Neuronal stem cell (in vitro differentiated cells): ENCODE measurements around the gene AZGP1.
"Not testable (repeated sequence)": the region's sequence is repeated elsewhere in the genome, so short reads cannot be mapped to it uniquely, and the experiment has no call there.

Experiments used
- DNase-seq: peaks from one replicate; pipeline ENCODE4 v3.0.0-alpha.2; 2013; ENCODE audit warnings: low spot score
- H2AFZ ChIP-seq: one replicate; pipeline ENCODE4 v1.6.1; 2013; ENCODE audit warnings: mild to moderate bottlenecking, low read length, inconsistent platforms
- H2AK5ac ChIP-seq: 2 replicates; pipeline ENCODE4 v1.6.1; 2013; ENCODE audit warnings: low read depth, mild to moderate bottlenecking, inconsistent platforms, low read length, moderate library complexity, mixed read lengths
- H2BK120ac ChIP-seq: 2 replicates; pipeline ENCODE4 v1.6.1; 2013; ENCODE audit warnings: low read depth, mild to moderate bottlenecking, inconsistent platforms, low read length, moderate library complexity, mixed read lengths
- H2BK12ac ChIP-seq: one replicate; pipeline ENCODE4 v1.6.1; 2013; ENCODE audit warnings: low read length, inconsistent platforms
- H2BK15ac ChIP-seq: 2 replicates; pipeline ENCODE4 v1.6.1; 2013; ENCODE audit warnings: mild to moderate bottlenecking, low read length, inconsistent platforms, mixed read lengths
- H2BK5ac ChIP-seq: one replicate; pipeline ENCODE4 v1.6.1; 2013; ENCODE audit warnings: inconsistent platforms, mild to moderate bottlenecking, low read length, moderate library complexity
- H3K14ac ChIP-seq: one replicate; pipeline ENCODE4 v1.6.1; 2013; ENCODE audit warnings: low read length, inconsistent platforms
- H3K18ac ChIP-seq: 2 replicates; pipeline ENCODE4 v1.6.1; 2013; ENCODE audit warnings: low read length, inconsistent platforms
- H3K23ac ChIP-seq: 2 replicates; pipeline ENCODE4 v1.6.1; 2013; ENCODE audit warnings: low read depth, mild to moderate bottlenecking, mixed read lengths, low read length, inconsistent platforms; ENCODE audit not compliant: poor library complexity
- H3K27ac ChIP-seq: replicated peaks from 3 replicates; pipeline ENCODE4 v1.5.1; 2013; ENCODE audit warnings: low read length, inconsistent platforms
- H3K27me3 ChIP-seq, 3 experiments: 2 replicates each; pipeline ENCODE4 v1.6.1; 2013; ENCODE audit warnings: low read length in 3 of 3, mild to moderate bottlenecking in 2 of 3, inconsistent platforms in 1 of 3, low read depth in 1 of 3, mixed read lengths in 1 of 3, moderate library complexity in 1 of 3; ENCODE audit not compliant: control insufficient read depth in 3 of 3, insufficient read depth in 3 of 3
- H3K36me3 ChIP-seq, 2 donors: replicated peaks in 1 of 2; 2 replicates each; pipeline ENCODE4 v1.6.1; 2013; ENCODE audit warnings: low read length in 2 of 2; ENCODE audit not compliant: control insufficient read depth in 2 of 2, insufficient read depth in 2 of 2
- H3K4ac ChIP-seq: 2 replicates; pipeline ENCODE4 v1.6.1; 2013; ENCODE audit warnings: inconsistent platforms, mild to moderate bottlenecking, low read length, moderate library complexity
- H3K4me1 ChIP-seq, 2 donors: 1 replicate in 1 of 2; 2 replicates in 1 of 2; pipeline ENCODE4 v1.6.1; 2013; ENCODE audit warnings: low read length in 2 of 2, low read depth in 1 of 2; ENCODE audit not compliant: control insufficient read depth in 2 of 2, insufficient read depth in 1 of 2
- H3K4me2 ChIP-seq: one replicate; pipeline ENCODE4 v1.6.1; 2013; ENCODE audit warnings: mild to moderate bottlenecking, low read length, inconsistent platforms; ENCODE audit not compliant: insufficient read depth, poor library complexity, severe bottlenecking
- H3K4me3 ChIP-seq, 2 donors: 2 replicates each; pipeline ENCODE4 v1.5.1; 2013; ENCODE audit warnings: low read length in 2 of 2, mild to moderate bottlenecking in 2 of 2, inconsistent platforms in 1 of 2, moderate library complexity in 1 of 2
- H3K79me1 ChIP-seq: one replicate; pipeline ENCODE4 v1.6.1; 2013; ENCODE audit warnings: low read depth, mild to moderate bottlenecking, inconsistent platforms, low read length, moderate library complexity
- H3K9ac ChIP-seq: one replicate; pipeline ENCODE4 v1.6.1; 2013; ENCODE audit warnings: mild to moderate bottlenecking, low read depth, low read length, inconsistent platforms; ENCODE audit not compliant: poor library complexity
- H3K9me3 ChIP-seq, 2 donors: replicated peaks in 1 of 2; 2 replicates each; pipeline versions ENCODE3 to v1.6.1; 2013; ENCODE audit warnings: low read length in 2 of 2, mild to moderate bottlenecking in 2 of 2, inconsistent platforms in 1 of 2, low read depth in 1 of 2, mixed read lengths in 1 of 2, moderate library complexity in 1 of 2; ENCODE audit not compliant: control insufficient read depth in 2 of 2, insufficient read depth in 1 of 2
- H4K8ac ChIP-seq: one replicate; pipeline ENCODE4 v1.6.1; 2013; ENCODE audit warnings: low read depth, mild to moderate bottlenecking, inconsistent platforms, low read length, moderate library complexity
- H4K91ac ChIP-seq: one replicate; pipeline ENCODE4 v1.6.1; 2013; ENCODE audit warnings: low read length, low read depth, mild to moderate bottlenecking, inconsistent platforms; ENCODE audit not compliant: poor library complexity
- WGBS, 2 donors: extraction: QIAGEN DNeasy Blood & Tissue Kit; methylation state at CpG; one replicate each; pipeline ENCODE4 v1.1.7; 2013; ENCODE audit warnings: missing lambda C conversion rate in 2 of 2, mixed read lengths in 1 of 2; ENCODE audit not compliant: insufficient read length in 2 of 2, insufficient replicate concordance in 1 of 2; ENCODE audit errors: extremely low coverage in 2 of 2; 5-methylcytosine and 5-hydroxymethylcytosine counted together

The AZGP1 gene

GRCh38 chr7:100012385-100013327 lies 36.8 kb upstream of the AZGP1 start:
- H3K9me3 ChIP-seq, DNase-seq, H3K4me1 ChIP-seq, H3K27me3 ChIP-seq, H3K4me2 ChIP-seq, H4K8ac ChIP-seq, H3K14ac ChIP-seq, H3K4me3 ChIP-seq, H2BK120ac ChIP-seq, H3K4ac ChIP-seq, H3K18ac ChIP-seq, H2AFZ ChIP-seq, H4K91ac ChIP-seq, H3K23ac ChIP-seq, H2BK5ac ChIP-seq, H3K9ac ChIP-seq, H3K36me3 ChIP-seq, H3K27ac ChIP-seq, H2AK5ac ChIP-seq, H3K79me1 ChIP-seq, H2BK15ac ChIP-seq, H2BK12ac ChIP-seq: not testable (repeated sequence)
- WGBS, 2 donors, result no CpG with 5 or more reads among the region's 14 CpGs

- no peak for DNase-seq
- H2BK12ac ChIP-seq, result no peak overlapping the region
- peak overlapping the region; percentile 12 for H2AFZ ChIP-seq
- H4K91ac ChIP-seq, result no peak overlapping the region
- H3K23ac ChIP-seq, result no peak overlapping the region
- H3K4me2 ChIP-seq, result no peak overlapping the region
- H3K4me1 ChIP-seq, result peaks cover 2 to 3% of the 10 kb centered on the region in 2 donors
- H3K79me1 ChIP-seq, result peaks cover 5% of the 10 kb centered on the region
- no peak overlapping the region for H2AK5ac ChIP-seq
- no peak overlapping the region for H3K14ac ChIP-seq
- H3K9me3 ChIP-seq, result no peaks in the 10 kb centered on the region
- H4K8ac ChIP-seq, result no peak overlapping the region
- no peak overlapping the region for H3K4ac ChIP-seq
- H3K36me3 ChIP-seq, result no peaks in the 10 kb centered on the region
- H3K27ac ChIP-seq, result no peak overlapping the region
- peaks cover 0 to 7% (median 0%) of the 10 kb centered on the region in 3 experiments for H3K27me3 ChIP-seq
- H2BK5ac ChIP-seq, result no peak overlapping the region
- H3K4me3 ChIP-seq, result no peak overlapping the region
- no peak overlapping the region for H2BK120ac ChIP-seq
- no peak overlapping the region for H3K9ac ChIP-seq
- no peak overlapping the region for H2BK15ac ChIP-seq
- WGBS, 2 donors, result no CpG with 5 or more reads among the region's 3 CpGs
- no peak overlapping the region for H3K18ac ChIP-seq
Observed at GRCh38 chr7:100011516-100011915, 35.7 kb upstream of the AZGP1 start.

- Histone ChIP-seq H3K9me3 (no peaks in the 10 kb centered on the region), H3K4ac (no peak overlapping the region), H3K27ac (no peak overlapping the region), H2BK5ac (no peak overlapping the region), H3K4me3 (no peak overlapping the region), H3K9ac (no peak overlapping the region), H2BK12ac (no peak overlapping the region), H2BK15ac (no peak overlapping the region), H4K8ac (no peak overlapping the region), H3K23ac (no peak overlapping the region), H3K79me1 (peaks cover 2% of the 10 kb centered on the region), H3K18ac (no peak overlapping the region), H3K27me3 (peaks cover 0 to 7% (median 0%) of the 10 kb centered on the region in 3 experiments), H3K14ac (no peak overlapping the region), H2BK120ac (no peak overlapping the region), H2AFZ (no peak overlapping the region), H3K4me2 (no peak overlapping the region), H3K4me1 (peaks cover 0 to 3% of the 10 kb centered on the region in 2 donors), H3K36me3 (no peaks in the 10 kb centered on the region), H4K91ac (no peak overlapping the region), H2AK5ac (no peak overlapping the region)
- 92% methylated on average over 1 of the region's 2 CpGs; no CpG with 5 or more reads in 1 of the 2 donors for WGBS, 2 donors
- DNase-seq, result no peak
Observed at GRCh38 chr7:100010901-100011300, 35.1 kb upstream of the AZGP1 start.

GRCh38 chr7:100009952-100010351 lies 34.1 kb upstream of the AZGP1 start:
- H3K14ac ChIP-seq, H3K4ac ChIP-seq, H2AFZ ChIP-seq, H3K9ac ChIP-seq, H2BK15ac ChIP-seq, H3K23ac ChIP-seq, H2BK5ac ChIP-seq, H4K91ac ChIP-seq, H3K4me2 ChIP-seq, H3K18ac ChIP-seq, H3K27ac ChIP-seq, H3K36me3 ChIP-seq, H2BK12ac ChIP-seq, H3K9me3 ChIP-seq, H2AK5ac ChIP-seq, H2BK120ac ChIP-seq, DNase-seq, H3K27me3 ChIP-seq, H3K79me1 ChIP-seq, H3K4me1 ChIP-seq, H4K8ac ChIP-seq: not testable (repeated sequence)
- WGBS, 2 donors, result no CpG with 5 or more reads among the region's 8 CpGs
- H3K4me3 ChIP-seq, result peak overlapping the region in 1 of 2 donors; percentile 9
